Stimulated activated CD8-positive, alpha-beta memory T cell treated with anti-CD3 and anti-CD28 coated beads, Interleukin-12 subunit alpha, Interleukin-12 subunit beta, amount 100 ng/mL, for 1 hour (primary cell): ENCODE data around the gene PYDC1.
A peak's percentile ranks its signal among the peaks of the same experiment; 100 is the strongest.
"Not testable (repeated sequence)": the region's sequence is repeated elsewhere in the genome, so short reads cannot be mapped to it uniquely, and the experiment has no call there.

ENCODE experiments used
- DNase-seq: peaks from one replicate; pipeline ENCODE4 v3.0.0-alpha.2; 2020; ENCODE audit warnings: low read depth

PYDC1 gene

GRCh38 chr16:31179219-31179746 is 37.7 kb downstream of the PYDC1 start:
- DNase-seq = no peak

- DNase-seq = peak; percentile 26
Measured at GRCh38 chr16:31177136-31177535, 39.8 kb downstream of the PYDC1 start.

DNA sequence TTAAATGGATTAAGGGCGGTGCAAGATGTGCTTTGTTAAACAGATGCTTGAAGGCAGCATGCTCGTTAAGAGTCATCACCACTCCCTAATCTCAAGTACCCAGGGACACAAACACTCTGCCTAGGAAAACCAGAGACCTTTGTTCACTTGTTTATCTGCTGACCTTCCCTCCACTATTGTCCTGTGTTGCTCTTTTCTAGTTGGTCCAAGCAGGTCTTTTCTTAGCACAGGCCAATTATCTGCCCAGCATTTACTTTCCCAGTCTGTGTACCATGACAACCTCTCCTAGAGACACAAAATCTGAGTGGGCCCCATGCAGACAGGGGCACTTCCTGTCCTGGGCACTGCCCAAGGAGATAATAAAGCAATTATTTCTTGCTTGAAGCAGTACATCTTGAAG is 46.9 kb downstream of the PYDC1 start:
- not testable (repeated sequence) for DNase-seq

DNA sequence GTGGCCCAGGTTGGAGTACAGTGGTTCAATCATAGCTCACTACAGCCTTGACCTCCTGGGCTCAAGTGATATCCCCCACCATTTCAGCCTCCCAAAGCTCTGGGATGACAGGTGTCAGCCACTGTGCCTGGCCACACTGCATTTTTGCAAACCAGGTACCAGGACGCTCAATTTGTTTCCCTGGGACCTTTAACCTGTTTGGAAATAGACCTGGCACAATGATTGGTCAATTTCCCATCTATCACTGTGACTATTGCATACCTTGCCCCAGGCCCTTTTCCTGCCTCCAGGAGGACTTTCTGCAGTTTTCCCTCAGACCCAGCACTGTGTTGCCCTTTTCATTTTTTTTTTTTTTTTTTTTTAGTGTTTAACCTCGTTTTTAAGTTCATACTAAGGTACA is 48.1 kb downstream of the PYDC1 start:
- no peak for DNase-seq

- no peak for DNase-seq
Measured at GRCh38 chr16:31167315-31167714, 49.6 kb downstream of the PYDC1 start.
